ENCODE data around the gene TGM2.

The TGM2 gene

DNA sequence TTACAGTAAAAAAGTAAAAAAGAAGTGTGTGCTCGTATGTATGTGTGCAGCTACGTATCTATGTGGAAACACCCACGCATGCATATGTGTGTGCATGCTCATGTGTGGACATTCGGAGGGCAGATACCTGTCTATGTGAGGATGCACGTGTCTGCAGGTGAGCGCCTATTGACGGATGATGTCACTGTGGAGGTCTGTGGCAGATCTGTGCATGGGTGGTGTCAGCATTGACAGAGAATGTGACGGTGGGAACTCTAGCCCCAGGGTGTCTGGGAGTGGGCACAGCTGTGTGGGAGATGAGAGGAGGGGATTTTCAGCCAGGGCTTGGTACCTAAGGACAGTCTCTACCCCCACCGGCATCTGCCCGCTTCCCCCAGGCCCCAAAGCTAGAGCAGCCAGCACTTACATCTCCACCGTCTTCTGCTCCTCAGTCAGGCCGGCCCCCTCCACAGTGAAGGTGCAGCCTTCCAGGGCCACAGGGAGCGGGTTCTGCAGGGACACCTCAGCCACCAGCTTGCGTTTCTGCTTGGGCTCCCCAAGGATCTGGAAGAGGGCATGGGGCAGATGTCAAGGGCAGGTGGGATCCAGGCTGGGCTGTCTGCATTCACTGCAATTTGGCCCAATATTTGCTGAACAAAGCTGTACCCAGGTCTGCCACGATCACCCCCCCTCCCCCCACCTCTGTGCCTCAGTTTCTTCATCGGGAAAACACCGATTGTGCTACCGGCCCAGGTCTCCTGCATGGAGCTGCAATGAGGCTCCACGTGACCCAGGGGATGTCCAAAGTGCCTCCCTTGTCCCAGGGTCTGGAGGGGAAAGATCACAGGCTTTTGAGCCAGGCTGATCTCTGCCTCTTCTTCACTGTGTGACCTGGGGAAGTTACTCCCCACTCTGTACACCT, 34.1 kb downstream of the TGM2 start:
- no peak for DNase-seq (ENCODE audit: low spot score)

DNA sequence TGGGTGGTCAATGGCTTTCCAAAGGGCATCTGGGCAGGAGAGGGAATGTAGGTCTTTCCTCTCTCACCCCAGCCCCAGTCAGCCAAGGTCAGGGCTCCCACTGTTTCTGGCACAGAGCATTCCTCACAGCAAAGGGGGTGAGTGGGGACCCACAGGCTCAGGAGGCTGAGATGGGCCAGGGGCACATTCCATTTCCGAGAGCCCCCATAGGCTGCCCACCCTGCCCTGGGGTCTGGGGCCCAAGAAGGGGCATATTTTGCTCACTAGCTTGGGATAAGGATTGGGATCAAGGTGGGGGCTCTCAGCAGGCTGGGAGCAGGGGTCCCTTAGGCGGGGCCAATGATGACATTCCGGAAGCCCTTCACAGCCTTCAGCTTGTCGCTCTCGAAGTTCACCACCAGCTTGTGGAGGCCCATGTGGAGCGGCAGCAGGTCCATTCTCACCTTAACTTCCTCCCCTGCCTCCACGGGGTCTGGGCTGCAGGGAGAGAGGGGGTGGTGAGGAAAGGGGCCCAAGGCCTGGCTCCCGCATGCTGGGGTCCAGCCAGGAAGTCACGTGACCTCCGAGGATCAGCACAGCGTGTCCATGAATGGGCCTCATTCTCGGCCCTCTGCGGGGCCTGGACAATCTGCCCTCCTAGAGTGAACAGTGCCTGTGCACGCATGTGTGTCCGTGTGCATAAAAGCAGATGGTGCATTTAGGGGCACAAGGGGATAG, 35.0 kb downstream of the TGM2 start:
- no peak for DNase-seq (ENCODE audit: low spot score)

DNA sequence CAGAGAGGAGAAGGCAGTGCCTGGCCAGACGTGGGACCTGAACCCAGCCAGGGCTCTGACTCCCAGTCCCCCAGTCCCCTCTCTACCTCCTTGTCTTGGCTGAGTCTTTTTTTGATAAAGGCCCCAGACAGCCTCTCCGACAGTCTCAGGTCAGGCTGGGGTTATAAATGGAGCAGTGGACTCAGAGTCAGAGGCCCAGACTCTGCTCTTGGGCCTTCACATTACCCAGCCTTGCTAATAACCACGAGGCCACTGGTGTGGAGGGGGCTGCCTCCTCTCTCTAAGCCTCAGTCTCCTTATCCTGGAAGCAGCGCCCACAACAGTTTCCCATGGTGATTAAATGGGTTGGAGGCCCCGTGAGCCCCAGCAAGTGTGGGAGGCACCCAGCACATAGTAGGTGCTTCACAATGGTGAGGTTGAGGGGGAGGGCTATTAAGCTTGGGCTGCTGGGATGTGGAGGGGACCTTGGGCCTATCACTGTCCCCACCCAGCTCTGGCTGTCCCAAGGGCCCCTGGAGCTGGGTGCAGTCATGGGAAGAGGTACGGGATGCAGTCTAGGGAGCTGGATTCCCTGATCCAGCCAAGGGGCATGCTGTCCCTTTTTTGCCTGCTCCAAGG, 35.7 kb downstream of the TGM2 start:
- no peak for DNase-seq (ENCODE audit: low spot score)

GRCh38 chr20:38128691-38129090, 36.4 kb downstream of the TGM2 start:
- DNase-seq (ENCODE audit: low spot score) = no peak

DNA sequence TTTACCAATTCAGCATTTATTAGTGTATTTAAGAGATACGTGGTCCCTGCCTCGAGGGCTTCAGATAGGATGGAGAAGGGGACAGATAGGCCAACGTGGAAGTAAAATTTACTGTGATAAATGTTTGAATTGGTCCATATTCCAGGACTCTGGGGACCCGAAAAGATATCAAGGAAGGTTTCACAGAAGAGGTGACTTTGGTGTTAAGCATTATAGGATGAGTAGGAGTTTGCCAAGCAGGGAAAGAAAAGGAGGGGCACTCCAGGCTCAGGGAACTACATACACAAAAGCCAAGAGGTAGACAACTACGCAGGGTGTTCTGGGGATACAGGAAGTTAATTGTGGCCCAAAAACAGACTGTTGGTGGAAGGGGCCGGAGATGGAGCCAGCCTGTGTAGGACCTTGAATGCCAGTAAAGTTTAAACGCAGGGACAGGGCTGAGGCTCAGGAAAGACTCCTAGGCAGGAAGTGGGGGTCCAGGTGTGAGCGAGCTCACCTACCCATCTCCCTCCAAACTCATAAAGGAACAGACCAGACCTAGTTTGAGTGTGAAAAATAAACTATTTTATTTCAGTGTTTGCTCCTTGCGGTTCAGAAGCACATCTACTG, 37.0 kb downstream of the TGM2 start:
- DNase-seq (ENCODE audit: low spot score) = no peak

DNA sequence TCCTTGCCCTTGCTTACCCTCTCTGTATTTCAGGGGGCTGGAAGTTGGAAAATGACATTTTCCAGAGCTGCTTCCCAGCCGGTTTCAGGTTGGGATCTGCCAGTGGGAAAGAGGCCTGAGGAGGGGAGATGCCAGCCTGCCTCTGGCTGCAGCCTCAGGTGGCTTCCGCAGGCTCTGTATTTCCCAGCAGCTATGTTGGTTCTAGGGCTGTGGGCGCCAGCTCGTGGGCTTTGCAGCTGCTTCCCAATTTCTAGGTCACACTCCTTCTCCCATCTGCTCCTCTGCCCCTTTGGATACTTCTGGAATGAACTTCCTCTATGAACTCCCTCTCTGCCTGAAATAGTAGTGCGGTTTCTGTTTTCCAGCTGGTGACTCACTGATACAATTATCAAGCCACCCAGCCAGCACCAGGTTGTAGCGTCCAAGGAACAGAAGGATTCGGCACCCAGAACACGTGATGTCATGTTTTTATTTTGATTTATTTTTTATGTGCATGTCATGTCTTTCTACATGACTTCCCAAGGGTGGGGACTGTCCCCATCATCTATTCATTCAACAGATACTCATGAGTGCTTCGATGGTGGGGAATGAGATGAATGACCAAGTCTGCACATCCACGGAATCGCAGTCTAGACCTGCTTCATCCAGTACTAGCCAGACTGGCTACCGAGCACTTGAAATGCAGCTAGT, 38.0 kb downstream of the TGM2 start:
- no peak for DNase-seq (ENCODE audit: low spot score)

DNA sequence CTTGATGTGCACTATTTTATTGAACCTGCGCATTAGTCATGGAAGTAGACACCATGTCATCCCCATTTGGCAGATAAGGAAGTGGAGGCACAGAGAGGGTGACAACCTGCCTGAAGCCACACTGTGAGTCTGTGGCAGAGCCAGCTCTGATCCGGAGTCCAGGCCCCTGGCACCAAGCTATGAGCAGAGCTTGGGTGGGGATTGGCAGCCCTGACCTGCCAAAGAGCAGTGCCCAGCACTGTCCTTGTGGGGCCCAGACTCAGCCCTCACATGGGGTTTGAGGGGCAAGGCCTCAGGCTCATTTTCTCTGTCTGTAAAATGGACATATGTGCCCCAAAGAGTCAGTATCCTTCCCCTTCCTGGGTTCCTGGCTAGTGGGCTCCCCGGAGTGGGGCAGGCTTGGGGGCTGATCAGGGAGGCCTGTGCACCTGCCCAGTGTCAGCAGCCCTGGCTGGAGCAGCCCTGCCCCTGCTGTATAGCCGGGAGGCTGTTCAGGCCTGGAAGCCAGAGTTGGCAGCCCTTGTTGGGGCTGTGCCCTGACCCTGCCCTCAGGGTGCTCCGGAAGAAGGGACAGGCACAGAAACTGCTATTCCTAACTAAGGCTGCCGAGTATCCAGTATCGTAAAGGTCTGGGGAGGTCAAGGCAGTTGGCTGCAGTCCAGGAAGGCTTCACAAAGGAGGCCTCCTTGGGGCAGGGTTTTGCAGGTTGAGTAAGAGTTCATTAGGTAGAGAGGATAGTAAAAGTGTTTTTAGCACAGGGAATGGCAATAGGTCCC, 38.7 kb downstream of the TGM2 start:
- no peak for DNase-seq (ENCODE audit: low spot score)

- DNase-seq (ENCODE audit: low spot score) = no peak
Measured at GRCh38 chr20:38125157-38126056, 39.7 kb downstream of the TGM2 start.

GRCh38 chr20:38123021-38123587, 42.0 kb downstream of the TGM2 start:
- DNase-seq (ENCODE audit: low spot score) = no peak

GRCh38 chr20:38121741-38122140, 43.3 kb downstream of the TGM2 start:
- no peak for DNase-seq (ENCODE audit: low spot score)

- no peak for DNase-seq (ENCODE audit: low spot score)
Measured at GRCh38 chr20:38120625-38120988, 44.5 kb downstream of the TGM2 start.

GRCh38 chr20:38119446-38119845, 45.6 kb downstream of the TGM2 start:
- DNase-seq (ENCODE audit: low spot score) = no peak

DNA sequence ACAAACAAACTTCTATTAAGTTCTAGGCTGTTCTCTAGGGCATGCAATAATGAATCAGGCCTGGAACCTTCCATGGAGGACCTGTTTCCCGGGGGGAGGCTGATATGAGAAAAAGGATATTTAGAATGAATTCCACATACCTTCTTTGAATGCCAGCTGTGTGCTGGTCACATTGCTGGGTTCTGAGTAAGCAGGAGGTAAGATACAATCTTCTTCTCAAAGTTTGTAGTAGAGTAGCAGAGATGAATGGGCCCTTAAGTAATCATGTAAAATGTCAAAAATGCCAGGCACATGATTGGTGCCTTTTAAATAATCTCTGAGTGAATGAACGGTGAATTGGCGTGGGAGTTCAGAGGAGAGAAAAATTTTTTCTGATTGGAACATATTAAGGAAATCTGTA, 47.4 kb downstream of the TGM2 start:
- DNase-seq (ENCODE audit: low spot score) = no peak

DNA sequence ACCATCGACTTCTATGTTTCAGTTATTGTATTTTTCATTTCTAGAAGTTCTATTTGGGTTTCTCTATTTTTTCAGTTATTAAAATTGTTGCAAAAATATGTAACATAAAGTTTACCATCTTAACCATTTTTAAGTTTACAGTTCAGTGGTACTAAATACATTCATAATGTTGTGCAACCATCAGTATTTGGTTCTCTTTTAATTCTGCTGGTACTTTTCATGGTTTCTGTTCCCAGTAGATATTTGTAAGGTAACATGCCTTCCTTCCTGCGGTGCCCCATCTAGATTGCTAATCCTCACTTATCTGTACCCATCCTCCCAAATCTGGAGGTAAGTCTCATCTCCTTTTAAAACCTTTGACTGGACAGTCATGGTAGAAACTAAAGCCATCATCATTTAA, 47.9 kb downstream of the TGM2 start:
- DNase-seq (ENCODE audit: low spot score) = no peak

DNA sequence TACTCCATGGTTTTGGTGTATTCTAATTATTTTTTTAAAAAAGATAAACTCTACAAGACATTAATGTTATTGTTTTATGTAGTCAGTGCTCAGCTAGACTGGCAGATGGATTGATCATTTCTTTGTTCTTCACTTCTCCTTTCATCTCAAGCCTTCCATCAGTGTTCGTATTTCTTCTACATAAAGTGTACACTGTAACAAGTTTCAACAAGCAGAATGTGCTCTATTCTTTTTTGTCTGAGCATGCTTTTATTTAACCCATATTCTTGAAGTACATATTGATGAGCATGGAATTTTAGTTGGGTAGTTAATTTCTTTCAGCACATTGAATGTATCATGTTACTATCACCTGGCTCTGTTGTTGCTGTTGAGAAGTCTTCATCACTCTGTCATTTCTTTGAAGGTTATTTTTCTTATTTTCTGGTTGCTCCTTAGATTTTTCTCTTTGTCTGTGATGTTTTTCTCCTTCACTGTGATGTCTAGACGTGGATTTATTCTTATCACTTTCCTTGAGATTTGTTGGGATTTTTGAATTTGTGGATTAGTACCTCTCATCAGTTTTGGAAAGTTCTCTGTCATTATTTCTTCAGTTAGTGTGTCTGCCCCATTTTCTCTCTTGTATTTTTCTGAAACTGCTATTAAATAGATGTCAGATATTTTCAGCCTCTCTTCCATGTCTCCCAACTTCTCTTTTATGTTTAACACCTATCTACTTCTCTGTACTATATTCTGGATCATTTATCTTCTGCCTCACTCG, 48.5 kb downstream of the TGM2 start:
- DNase-seq (ENCODE audit: low spot score) = no peak

DNA sequence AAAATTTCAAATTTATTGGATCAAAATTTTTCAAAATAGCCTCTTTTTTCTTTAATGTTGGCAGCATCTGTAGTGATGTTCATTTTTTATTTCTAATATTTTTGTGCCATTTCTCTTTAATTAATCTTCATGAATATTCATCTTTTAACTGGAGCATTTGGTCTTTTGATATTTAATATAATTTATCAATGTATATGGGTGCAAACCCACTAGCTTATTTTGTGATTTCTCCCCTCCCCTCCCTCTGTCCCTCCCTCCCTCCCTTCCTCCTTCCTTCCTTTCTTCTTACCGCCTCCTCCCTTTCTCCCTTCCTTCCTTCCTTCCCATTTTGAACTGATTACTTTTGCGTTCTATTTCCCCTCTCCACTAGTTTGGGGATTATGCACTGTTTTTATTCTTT, 49.2 kb downstream of the TGM2 start:
- no peak for DNase-seq (ENCODE audit: low spot score)

- no peak for DNase-seq (ENCODE audit: low spot score)
Measured at GRCh38 chr20:38115205-38115604, 49.9 kb downstream of the TGM2 start.

GRCh38 chr20:38114353-38114791, 50.7 kb downstream of the TGM2 start:
- DNase-seq (ENCODE audit: low spot score) = no peak
